Measurements from ENCODE around the gene TENT4B.

Gene TENT4B

GRCh38 chr16:50195756-50196155, 42.6 kb downstream of the TENT4B start:
- DNase-seq (ENCODE audit: low read depth) = no peak

- DNase-seq (ENCODE audit: low read depth) = no peak
Measured at GRCh38 chr16:50197582-50197981, 44.5 kb downstream of the TENT4B start.

GRCh38 chr16:50198802-50199403, 45.8 kb downstream of the TENT4B start:
- no peak for DNase-seq (ENCODE audit: low read depth)

DNA sequence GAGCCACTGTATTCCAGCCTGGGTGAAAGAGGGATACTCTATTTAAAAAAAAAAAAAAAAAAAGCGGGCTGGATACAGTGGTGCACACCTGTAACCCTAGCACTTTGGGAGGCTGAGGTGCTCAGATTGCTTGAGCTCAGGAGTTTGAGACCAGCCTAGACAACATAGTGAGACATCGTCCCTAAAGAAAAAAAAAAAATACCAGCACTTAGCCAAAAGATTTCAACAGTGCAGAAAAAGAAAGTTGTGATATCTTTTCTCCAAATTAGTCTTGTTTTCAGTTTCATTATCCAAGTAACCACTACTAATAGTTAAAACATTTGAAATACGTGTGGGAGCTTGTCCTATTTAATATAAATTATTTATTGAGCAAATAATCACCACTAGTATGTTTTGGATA, 48.7 kb downstream of the TENT4B start:
- DNase-seq (ENCODE audit: low read depth) = no peak

DNA sequence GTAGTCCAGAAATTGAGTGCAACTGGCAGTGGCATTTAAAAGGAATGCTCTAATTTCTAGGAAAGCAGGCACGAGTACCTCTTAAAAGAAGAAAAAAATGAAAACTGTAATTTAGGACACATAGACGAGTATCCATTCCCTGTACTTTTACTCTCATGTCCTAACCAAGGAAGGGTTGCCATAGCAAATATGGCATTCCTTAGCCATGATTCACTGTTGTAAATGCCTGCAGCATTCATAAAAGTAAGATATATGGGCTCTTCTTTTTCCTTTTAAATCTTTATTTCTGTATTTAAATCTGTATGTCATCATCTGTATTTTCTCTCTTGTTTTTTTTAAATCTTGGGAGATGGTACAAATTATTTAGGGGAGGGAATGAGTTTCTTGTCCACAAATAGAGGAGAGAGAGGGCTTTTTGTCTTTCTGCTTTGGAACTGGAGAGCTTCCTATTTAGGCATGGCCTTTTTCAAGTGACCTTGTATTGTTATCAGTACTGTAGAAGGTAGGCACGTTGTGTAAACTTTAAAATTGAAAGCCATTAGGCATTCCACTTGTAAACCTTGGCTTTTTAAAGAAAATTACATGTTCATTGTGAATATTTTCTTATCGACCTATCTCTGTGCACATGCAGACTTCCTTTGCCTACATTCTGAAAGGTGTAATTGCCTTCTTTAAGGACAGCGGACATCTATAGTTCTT, 50.0 kb downstream of the TENT4B start:
- DNase-seq (ENCODE audit: low read depth) = no peak

- no peak for DNase-seq (ENCODE audit: low read depth)
Measured at GRCh38 chr16:50203681-50204080, 50.6 kb downstream of the TENT4B start.

- no peak for DNase-seq (ENCODE audit: low read depth)
Measured at GRCh38 chr16:50204453-50205108, 51.5 kb downstream of the TENT4B start.

DNA sequence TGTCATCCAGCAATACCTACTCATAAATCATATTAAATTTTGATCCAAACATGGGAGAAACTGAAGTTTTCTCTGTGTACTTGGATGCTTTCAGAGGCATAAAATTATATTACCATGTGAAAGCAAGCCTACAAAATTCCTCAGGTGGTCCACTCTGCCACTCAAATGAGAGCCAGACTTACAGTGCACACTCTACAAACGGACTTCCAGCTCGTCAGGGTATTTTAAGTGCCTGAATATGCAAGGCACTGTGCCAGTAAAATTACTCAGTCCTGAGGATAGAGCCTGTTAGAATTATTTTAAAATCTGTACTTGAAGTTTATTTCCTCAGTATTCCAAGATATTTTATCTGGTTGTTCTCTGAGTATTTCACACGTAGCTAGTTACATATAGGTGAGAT, 54.5 kb downstream of the TENT4B start:
- DNase-seq (ENCODE audit: low read depth) = no peak

GRCh38 chr16:50208460-50208931, 55.4 kb downstream of the TENT4B start:
- DNase-seq (ENCODE audit: low read depth) = no peak

- no peak for DNase-seq (ENCODE audit: low read depth)
Measured at GRCh38 chr16:50209546-50210265, 56.6 kb downstream of the TENT4B start.

GRCh38 chr16:50210266-50211038, 57.3 kb downstream of the TENT4B start:
- no peak for DNase-seq (ENCODE audit: low read depth)

DNA sequence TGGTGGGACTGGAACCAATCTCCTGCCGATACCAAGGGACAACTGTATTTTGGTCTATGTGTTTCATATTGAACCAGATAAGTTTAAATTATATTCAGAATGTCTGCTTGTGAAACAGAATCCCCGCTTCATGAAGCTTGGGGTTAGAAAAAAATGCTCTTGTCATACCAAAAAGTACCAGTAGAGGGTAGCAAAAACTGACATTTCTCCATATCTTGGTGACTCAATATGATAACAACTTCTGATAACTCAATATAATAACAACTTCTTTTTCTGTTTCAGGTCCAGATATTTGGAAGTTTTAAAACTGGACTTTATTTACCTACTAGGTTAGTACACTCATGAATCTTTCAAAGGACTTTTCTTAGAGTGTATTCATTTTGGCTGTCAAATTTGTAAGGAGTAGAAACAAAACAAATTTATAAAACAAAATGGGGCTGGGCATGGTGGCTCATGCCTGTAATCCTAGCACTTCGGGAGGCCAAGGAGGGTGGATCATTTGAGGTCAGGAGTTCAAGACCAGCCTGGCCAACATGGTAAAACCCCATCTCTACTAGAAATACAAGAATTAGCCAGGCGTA, 60.9 kb downstream of the TENT4B start:
- DNase-seq (ENCODE audit: low read depth) = no peak

- DNase-seq (ENCODE audit: low read depth) = no peak
Measured at GRCh38 chr16:50215680-50216079, 62.6 kb downstream of the TENT4B start.

DNA sequence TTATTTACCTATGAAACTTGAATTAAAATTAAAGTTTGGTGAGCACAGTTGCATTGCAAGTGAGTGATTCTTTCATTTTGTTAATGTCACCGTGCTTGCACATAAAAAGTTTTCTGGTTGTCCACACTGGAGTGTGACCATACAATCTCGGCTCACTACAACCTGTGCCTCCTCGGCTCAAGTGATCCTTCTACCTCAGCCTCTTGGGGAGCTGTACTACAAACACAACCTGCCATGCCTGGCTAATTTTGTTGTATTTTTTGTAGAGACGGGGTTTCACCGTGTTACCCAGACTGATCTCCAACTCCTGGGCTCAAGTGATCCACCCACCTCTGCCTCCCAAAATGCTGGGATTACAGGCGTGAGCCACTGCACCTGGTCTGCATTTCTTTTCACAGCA, 63.1 kb downstream of the TENT4B start:
- no peak for DNase-seq (ENCODE audit: low read depth)

DNA sequence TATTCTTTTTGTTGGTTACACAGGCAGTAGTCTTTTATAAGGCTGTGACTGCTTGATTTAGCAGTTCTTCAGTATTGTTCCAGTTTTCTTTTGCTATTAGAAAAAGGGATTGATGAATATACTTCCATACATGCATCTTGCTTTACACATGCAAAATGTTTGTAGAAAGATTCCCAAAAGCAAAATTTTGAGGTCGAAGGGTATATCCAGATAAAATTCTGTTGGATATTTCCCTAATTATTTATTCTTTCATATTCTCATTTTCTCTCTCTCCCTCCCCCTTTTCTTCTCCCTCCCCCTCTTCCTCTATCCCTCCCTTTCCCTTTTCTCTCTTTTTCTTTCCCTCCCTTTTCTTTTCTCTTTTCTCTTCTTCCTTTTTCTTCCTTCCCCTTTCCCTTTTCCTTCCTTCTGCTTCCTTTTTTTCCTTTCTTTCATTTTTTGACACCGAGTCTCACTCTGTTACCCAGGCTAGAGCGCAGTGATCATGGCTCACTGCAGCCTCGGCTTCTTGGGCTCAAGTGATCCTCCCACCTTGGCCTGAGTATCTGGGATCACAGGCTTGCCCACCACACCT, 66.4 kb downstream of the TENT4B start:
- no peak for DNase-seq (ENCODE audit: low read depth)

DNA sequence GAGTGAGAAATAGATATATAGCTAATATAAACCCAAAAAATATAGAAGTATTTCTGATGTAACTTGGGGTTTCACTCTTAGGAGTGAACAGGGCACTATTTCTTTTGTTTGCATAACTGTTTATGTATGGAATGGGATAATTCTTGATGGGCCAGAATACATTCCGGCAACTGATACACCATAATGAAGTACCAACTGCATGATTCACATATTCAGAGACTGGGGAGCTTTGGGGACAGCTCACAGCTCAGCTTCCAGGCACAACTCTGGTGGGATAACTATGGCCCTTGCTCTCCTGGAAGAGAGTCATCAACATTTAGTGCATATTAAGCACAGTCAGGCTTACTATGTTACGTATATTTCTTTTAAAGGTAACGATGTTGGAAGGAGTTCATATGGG, 71.2 kb downstream of the TENT4B start:
- DNase-seq (ENCODE audit: low read depth) = no peak

DNA sequence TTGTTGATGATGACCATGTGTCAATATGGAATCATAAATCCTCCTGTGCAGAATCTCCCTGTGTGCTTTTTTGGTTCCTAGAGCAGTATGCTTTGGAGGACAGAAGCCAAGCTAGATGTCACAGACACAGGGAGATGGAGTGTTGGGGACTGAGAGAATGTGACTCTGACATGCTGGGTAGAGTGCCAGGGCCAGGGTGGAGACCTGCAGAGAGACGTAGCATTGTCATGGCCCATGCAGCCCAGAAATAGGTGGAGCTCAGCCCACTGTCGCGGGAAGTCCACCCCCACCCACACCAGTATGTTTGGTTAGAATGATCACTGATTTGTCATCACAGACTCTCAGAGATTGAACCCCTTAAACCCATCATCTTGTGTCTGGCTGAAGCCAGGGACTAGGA, 74.0 kb downstream of the TENT4B start:
- no peak for DNase-seq (ENCODE audit: low read depth)

DNA sequence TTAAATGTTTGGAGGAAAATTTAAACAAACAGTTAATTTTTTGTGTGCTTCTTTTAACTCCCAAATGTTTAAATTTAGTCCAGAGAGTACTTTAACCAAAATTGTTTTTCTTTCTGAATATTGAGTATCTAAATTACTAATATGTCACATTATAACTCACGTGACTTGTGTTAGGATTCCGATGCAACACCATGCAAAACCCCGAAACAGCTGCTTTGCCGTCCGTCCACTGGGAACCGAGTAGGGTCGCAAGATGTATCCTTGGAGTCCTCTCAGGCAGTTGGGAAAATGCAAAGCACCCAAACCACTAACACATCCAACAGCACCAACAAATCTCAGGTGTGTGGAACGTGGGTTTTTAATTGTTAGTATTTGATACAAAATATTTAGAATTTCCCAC, 74.6 kb downstream of the TENT4B start:
- DNase-seq (ENCODE audit: low read depth) = no peak

DNA sequence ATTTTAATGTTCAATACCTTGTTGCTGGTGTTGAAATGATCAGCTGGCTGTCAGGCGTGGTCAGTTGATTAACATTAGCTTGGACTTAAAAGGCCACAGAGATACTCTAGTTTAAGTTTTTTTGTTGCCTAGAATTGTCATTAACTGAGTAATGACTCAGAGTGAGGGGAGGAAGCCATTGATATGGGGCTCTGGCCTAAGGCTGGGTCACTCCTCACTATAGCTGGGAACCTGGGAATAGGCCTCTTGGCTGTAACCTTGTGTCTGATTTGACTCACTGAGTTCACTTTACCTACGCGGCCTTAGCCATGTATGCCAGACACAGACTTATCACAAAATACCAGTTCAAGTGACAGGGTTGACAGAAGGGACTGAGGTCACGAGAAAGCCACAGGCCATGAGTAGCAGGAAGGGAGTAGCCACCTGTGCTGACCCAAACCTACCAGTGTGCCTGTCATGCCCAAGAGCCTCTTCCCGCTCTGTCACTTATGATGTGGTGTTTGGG, 75.3 kb downstream of the TENT4B start:
- no peak for DNase-seq (ENCODE audit: low read depth)

DNA sequence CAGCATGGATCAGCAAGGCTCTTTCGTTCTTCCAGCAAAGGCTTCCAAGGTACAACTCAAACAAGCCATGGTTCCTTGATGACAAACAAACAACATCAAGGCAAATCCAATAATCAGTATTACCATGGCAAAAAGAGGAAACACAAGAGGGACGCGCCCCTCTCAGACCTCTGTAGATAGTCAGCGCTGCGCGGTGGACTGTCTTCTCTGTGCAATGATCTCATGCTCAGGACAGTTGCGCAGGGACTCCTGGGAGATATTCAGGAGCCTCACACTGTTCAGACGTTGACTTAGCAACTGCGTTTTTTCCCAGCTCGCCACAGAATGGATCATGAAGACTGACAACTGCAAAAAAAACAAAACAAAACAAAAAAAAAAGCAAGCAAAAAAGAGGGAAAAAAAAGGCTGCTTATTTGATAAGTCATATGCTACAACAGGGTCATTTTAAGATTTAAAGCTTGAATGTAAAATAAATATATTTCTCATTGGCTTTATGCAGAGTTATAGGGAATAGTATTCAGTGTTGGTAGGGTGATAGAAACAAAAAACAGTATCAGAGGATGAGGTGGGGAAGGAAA, 76.1 kb downstream of the TENT4B start:
- DNase-seq (ENCODE audit: low read depth) = no peak

Data from stimulated activated CD8-positive, alpha-beta memory T cell treated with anti-CD3 and anti-CD28 coated beads, Interleukin-15, amount 100 ng/mL, for 24 hours (primary cell).